DND-41 (cell line): ENCODE results near the gene LGR6.

Source experiments
- CTCF ChIP-seq: IDR thresholded peaks from 2 replicates; pipeline ENCODE4 v1.5.1; 2012; ENCODE audit warnings: borderline replicate concordance, low read length, moderate library complexity, mild to moderate bottlenecking; ENCODE audit not compliant: poor library complexity, severe bottlenecking; ENCODE audit errors: extremely low read depth
- EZH2 ChIP-seq: IDR thresholded peaks from 3 replicates; pipeline ENCODE4 v1.6.1; 2012; ENCODE audit warnings: borderline replicate concordance, low read depth, mild to moderate bottlenecking, moderate library complexity, low read length, inconsistent platforms; ENCODE audit not compliant: severe bottlenecking

- no peak for TF ChIP-seq CTCF
- TF ChIP-seq EZH2: no peak
Observed at GRCh38 chr1:202240956-202241355, 47.4 kb downstream of the LGR6 start.
